ENCODE data around the gene TCAIM.
"Not testable (repeated sequence)": the region's sequence is repeated elsewhere in the genome, so short reads cannot be mapped to it uniquely, and the experiment has no call there.

Gene TCAIM

DNA sequence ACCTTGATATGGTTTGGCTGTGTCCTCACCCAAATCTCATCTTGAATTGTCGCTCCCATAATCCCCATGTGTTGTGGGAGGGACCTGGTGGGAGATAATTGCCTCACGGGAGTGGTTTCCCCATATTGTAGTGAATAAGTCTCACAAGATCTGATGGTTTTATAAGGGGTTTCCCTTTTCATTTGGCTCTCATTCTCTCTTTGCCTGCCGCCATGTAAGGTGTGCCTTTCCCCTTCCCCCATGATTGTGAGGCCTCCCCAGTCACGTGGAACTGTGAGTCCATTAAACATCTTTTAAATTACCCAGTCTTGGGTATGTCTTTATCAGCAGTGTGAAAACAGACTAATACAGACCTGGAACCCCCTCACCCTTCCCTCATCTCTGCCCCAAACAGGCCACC is 79.6 kb downstream of the TCAIM start:
- DNase-seq = not testable (repeated sequence)

DNA sequence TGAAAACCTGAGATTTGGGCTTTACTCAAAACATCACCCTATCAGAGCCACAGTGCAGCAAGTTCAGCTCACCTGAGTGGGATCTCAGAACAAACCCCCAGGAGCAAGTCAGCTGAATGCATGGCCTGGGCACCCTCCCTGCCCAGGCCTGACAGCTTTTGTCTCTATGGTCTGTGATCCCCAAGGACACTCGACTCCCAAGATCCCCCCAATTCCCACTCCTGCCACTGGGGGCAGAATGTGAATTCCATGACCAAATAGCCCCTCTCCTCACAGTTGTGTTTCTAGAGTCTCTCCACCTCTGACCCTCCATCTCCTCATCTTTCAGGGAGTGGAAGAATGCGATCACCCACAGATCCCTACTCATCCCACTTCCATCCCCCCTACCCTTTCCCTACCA is 80.0 kb downstream of the TCAIM start:
- no peak for DNase-seq

DNA sequence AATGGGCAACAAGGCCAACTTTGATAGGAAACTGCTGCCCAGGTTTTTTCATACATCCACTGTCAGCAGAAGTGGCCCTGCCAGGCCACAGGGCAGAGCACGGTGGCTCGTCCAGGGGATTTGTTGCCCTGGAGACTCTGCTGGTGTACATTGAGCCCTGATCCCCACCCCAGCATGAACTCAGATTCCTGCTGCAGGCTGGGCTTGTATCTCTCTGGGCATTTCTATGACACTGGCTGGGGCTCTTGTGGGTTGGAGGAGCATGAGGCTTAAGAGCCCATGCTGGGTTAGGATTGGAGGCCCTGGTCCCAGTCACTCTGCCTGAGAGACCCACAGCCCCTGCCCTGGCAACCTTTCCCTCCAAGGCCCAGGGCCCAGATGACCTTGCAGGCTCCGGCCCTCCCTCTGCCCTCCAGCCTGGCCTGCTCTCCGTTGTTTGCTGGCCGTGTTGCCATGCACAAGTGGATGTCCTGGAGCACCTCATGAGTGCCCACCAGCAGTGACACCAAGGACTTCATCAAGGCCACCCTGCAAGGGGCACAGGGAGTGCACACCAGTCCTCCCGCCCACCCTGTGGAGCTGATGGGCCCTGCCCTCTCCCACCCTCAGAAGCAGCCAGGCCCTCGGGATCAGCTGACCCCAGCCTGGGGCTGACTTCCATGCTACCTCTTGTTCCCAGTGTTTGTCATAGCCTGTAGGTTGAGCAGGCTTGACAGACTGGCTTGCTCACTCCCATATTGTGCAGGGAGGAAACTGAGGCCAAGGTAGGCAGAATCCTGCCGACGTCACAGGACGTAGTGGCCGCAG is 80.8 kb downstream of the TCAIM start:
- DNase-seq = no peak

DNA sequence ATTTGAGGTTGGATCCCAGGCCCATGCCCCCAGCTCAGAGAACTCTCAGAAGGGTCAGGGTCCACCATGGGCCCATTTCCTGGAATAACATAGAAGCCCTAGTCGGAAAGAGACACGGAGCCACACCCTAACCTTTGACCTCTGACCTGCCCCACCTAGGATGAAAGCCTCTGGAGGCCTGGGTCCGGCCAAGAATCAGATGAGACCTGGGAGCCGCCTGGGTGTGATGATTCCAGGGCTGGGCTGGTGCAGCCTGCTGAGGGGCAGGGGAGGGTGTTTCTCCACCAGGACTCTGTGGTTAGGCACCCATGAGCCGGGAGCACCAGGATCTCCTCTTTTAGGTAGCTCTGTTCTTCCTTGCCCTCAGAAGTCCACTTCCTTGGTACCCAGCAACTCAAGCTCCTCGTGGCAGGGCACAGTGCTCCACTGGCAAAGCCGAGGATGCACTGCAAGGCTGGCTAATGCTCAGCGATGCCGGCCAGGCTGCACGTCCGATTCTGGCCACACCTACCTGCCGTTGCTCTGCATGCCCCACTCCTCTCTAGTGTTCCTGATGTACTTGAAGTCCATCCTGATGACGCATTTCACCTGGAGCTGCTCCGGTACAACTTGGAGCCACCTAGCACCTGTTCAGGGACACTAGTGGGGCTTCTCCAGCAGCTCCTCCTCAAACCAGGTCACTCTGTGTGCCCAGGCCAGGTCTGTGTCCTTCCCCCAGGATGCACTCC is 81.5 kb downstream of the TCAIM start:
- DNase-seq = no peak

DNA sequence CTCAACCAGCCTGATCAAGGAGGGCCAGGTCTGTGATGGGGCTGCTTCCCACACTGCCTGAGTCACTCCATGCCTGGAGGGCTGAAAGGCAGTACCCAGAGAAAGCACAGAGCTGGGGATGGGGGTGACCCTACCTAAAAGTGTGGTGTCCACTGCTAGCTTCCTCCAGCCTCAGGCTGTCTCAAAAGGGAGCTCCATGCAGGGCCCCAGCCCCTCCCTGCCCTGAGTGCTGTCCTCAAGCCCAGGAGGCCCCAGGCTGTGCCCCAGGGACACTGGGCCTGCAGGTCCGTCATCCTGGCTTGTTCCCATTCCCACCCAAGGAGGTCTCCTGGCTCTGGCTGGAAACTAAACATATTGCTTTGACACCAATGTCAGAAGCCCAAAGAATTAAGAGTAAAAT is 82.1 kb downstream of the TCAIM start:
- no peak for DNase-seq

DNA sequence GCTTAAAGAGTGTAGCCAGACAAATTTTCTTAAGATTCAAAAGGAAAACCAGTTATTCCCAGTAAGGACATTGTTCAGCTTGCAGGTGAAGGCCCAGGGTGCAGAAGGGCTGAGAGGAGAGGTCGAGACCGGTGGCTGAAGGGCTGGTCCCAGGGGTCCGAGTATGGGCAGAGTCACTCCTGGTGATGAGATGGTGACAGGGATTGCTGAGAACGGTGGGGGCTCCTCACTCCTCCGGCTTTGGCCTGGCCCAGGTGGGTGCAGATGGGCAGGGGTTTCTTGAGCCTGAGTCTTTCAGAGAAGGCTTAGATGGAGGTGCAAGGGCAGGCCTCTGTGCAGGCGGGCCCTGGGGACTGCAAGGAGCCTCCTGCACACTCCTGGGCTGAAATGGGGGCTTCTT is 82.7 kb downstream of the TCAIM start:
- DNase-seq = no peak

DNA sequence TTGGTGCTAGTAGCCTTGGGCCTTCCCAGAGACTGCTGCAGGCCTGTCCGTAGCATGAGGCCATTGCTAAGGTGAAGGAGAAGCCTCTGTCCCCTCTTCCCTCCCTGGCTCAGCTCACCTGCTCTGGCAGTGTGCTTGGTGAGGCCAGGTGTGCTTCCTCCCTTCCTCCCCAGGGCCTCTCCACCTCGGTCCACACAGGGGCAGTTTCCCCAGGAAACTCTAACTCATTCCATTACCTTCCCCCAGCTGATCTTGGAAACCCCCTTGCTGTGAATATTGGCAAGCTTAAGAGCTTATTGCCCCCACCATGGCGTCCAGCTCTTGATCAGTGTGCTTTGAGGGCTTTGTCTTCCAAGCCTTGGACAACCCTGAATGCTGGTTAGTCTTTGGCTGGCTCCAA is 86.2 kb downstream of the TCAIM start:
- no peak for DNase-seq

DNA sequence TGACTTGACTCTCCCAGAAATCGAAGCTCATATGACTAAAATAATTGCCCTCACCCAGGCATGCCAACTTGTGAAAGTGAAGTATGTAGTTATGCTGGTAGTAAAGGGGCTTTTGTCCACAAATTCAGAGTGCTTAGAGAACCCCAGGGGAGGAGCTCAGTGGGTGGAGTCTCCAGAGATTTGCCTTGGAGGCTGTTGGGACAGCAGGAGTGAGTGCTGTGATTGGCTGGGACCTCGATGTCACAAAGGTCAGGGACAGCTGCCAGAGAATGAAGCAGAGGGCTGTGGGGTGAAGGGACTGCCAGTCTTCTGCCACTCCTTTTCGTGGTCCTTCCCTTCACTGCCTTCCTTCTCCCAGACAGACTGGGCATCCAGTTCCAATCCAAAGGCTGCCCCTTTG is 89.1 kb downstream of the TCAIM start:
- no peak for DNase-seq

DNA sequence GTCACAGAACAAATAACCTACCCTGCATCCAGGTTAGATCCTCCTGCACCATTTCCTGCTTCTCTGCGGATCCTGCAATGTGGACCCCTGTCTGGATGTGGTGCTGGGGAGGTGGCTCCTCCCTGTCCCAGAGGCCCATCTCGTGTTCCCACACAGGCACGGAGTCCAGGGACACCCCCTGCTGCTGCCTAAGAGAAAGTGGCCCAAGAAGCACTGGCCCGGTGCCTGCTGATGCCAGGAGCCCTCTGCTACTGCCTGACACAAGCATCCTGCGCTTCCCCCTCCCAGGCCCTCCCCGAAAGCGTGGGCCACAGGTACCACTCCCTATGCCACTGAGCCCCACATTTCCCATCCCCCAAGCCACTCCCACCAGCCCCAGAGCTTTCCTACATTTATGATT is 90.3 kb downstream of the TCAIM start:
- no peak for DNase-seq

DNA sequence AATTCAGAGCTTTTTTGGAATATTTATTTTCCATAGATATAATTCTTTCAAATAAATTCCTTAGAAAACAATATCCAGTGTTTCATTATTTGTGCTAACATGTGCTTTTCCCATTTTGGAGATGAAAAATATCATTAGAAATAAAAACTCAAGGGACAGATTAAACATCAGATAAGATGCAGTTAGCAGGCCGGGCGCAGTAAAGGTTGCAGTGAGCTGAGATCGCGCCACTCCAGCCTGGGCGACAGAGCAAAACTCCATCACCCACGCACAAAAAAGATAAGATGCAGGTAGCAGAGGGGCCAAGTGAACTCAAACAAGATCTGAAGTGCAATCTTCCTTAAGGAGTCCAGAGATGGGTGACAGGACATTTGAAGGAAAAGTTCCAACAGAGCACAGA is 90.9 kb downstream of the TCAIM start:
- DNase-seq = no peak

DNA sequence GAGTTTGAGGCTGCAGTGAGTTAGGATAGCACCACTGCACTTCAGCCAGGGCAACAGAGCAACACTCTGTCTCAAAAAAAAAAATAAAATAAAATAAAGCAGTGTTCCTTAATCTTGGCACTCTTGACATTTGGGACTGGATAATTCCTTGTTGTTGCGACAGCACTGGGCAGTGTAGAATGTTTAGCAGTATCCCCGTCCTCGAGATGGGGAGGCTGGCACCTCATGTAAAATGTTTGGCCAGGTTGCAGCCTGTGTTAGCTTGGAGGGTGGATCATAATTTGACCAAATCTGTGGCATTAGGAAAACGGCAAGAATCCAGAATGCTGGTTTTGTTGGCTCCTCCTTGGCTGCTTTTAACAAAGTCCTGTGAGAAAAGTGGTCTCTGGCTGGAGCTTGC is 91.9 kb downstream of the TCAIM start:
- DNase-seq = no peak

DNA sequence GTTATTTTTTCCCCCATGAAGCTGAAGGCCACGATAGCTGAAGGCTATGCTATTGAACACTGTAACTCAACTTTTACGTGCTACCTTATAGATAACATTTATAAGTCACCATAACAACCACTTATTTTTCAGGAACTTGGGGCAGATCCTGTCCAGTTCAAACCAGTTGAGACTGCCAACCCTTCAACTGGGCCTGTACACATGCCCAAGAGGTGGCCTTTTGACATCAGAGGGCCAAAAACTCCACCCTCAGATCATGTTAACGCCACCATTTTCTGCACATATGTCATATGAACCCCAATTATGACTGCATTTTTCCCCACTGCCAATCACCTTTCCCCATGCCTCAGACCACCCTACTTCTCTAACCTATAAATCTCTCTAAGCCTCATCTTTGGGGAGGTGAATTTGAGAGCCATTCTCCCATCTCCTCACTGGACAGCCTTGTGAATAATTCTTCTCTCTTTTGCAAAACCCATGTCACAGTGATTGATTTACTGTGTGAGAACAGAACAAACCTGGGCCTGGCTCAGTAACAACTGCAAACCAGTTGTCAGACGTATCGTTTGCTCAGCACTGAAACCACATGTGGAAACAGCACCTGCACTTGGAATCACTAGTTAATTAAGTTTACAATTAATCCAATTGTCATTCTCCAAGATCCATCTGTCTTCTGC is 96.4 kb downstream of the TCAIM start:
- no peak for DNase-seq

DNA sequence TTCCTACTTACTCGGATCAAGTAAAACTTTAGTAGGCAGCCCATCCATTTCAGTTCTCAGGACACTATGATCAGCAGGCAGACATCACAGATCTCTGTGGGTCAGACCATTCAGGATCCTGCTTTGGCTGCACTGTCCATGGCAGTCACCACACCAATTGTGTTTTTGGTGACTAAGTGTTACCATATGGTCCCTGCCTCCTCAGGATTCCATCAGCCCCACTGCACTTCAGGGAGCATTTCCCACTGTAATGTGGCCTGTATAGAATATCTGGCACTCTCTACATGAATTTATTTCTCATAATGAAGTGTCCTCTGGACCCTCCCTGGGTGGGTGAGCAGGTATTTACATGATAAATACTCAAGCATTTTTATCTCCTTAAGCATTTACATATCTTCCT is 97.6 kb downstream of the TCAIM start:
- DNase-seq = no peak

DNA sequence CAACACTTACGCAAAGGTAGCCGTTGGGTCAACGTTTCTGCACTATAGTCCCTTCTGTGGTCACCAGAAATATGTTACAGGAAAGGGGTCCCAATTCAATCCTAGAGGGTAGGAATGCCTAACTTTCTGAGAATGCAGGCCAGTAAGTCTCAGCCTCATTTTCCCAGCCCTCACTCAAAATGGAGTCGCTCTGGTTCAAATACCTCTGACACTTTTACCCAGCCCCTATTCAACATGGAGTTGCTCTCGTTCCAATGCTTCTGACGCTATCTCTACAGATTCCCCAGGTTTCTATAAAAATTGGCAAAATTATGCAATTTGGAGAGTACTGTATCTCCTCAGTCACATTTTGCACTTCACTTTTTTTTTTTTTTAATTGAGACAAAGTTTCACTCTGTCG is 99.2 kb downstream of the TCAIM start:
- no peak for DNase-seq

DNA sequence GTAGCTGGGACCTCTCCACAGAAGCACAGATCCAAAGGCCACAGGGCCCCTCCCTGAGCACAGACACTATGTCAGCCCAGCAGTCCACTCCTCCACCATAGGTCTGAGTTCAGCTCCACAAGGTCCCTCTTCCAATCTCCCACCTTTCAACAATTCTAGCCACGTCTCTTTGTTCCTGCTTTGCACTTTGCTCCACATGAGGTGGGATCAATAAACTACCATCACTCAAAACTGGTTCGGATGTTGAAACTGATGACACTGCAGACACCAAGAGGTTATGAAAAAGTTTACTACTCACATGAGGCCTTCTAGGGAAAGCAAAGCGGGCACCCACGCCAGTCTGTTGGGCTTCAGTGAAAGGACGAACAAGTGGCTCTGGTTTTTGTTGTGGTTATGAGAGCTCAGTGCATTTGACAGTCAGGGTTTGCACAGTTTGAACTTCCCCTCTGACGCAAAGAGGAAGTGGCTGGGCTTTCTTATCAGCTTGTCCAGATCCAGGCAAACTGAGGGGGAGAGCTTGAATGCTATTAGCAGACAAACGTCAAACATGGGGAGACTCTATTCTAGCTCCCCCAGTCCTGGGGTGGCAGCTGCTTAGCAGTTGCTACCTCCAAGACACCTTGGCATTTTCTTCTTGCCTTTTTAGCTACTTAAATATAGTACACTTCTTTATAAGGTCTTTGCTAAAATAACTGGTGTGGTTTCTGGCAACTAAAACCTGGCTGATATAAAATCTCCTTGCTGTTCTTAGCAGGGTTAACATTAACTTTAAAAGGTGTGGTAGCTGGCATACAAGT is 101.1 kb downstream of the TCAIM start:
- peak; percentile 64 for DNase-seq

DNA sequence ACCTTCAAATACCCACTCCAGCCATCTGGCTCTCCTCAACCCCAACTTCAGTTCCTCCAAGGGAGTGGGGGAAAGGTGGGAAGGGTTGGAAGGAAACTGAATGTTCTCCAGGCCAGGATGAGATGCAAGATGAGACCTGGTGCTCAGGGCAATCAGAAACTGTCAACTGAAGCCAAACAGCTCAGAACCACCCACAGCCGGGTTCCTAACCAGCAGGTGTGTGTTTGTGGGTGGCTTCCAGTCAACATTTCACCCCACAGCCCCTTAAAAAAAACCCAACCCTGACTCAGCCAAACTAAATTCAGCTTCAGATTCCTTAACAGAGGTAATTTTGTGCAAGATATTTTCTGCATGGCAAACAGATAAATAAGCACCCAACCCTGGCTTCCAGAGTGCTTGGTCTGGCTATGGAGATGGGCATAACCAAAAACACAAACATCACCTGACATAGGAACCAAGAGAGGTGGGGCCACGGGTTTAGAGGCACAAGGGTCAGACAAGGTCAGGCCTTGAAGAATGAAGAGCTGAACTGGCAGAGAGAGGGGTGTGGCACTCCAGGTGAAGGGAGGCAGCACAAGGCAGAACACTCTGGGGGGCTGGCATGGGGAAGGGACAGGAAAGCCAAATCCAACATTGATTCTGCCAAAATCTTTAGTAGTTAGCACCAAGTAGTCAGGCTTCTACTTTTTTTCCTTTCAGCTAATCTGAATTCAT is 104.2 kb downstream of the TCAIM start:
- no peak for DNase-seq

DNA sequence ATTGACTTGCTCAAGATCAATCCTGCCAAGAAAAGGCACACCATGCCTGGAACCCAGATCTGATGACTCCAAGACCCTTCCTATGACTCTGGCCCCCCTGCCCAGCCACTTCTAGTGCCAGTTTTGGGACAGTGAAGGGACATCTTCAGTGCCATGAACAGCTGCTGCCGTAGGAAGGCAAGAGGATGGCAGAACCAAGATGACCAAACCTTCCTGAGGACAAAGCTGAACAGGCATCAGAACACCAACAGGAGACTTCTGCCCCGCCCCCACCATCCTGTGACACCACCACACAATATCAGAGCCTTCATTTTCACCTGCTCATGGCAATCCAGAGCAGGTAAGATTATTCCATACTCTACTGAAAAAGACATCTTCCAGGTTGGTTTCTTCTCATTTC is 105.9 kb downstream of the TCAIM start:
- DNase-seq = no peak

DNA sequence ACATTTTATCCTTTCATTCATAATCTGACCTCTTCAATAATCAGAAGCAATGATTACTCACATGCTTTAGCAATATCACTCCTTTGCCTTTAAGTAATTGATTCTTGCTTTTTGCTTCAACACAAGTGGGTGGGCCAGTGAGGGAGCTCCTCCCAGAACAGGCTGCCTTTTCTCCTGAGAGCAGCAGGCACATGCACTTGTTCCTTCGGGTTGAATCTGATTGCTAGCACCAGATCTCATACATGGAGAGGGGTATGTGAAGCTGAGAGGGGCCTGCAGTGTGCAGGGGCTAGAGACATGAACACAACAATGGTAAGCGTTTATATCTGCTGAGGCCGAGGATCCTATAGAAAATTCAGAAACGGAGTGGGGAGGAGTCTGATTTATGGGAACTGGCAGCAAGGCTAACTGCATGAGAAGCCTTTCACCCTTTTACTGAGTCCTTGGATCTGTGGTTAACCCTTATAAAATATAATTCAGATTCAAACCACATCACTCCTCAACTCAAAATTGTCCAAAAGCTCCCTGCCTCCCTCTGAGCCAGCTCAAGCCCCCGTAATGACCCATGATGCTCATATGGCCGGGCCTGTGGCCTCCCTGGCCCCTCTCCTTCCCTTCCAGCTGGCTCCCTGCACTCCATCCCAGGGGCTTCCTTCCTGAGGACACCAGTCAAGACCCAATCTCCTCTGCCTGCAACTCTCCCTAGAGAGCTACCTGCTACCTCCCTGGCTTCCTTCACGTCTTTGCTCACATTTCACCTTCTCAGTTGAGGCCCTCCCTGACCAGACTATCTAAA is 106.5 kb downstream of the TCAIM start:
- DNase-seq = no peak

DNA sequence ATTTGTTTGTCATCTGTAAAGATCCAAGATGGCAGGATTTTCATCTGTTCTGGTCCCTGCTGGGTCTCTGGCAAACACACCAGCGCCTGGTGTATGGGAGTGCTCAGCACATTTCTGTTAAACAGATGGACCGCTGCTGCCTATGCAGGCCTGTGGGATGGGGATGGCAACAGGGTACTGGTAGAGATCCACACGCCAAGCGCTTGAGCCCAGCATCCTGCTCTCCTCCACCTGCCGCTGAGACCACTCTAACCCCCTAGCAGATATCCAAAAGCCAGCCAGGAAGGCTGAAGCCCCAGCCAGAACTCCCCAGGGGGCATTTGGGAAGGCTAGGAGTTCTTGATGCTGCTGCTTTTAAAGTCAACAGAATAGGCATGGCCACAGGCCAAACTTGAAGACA is 107.2 kb downstream of the TCAIM start:
- DNase-seq = no peak

DNA sequence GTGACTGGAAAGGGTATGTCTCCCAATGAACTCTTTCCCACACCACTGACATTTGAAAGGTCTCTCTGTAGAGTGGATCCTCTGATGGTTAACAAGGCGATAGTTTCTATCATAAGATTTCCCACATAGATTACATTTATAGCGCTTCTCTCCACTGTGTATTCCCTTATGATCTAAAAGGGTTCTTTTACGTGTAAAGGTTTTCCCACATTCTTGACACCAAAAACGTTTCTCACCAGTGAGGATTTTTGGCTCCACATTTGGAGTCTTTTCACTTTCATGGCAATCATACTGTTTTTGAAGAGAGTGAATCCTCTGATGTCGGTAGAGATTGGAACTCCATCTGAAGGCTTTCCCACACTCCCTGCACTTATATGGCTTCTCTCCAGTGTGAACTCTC is 108.4 kb downstream of the TCAIM start:
- no peak for DNase-seq

DNA sequence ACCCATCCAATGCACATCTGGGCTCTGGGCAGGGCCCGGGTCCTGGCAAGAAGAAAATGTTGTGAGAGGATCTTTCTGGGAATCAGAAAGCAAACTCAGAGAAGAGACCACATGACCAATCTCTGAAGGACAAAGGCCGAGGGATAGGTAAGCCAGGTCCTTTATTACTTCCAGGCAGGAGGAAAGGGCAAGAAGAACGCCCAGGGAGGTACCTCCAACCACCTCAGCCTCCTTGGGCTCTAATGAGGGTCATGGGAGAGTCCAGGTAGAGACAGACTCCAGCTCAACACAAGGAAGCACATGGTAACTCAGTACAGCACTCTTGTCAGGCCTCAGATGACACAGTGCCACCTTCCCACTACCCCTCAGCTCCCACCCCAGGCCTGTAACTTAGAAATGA is 112.9 kb downstream of the TCAIM start:
- no peak for DNase-seq

DNA sequence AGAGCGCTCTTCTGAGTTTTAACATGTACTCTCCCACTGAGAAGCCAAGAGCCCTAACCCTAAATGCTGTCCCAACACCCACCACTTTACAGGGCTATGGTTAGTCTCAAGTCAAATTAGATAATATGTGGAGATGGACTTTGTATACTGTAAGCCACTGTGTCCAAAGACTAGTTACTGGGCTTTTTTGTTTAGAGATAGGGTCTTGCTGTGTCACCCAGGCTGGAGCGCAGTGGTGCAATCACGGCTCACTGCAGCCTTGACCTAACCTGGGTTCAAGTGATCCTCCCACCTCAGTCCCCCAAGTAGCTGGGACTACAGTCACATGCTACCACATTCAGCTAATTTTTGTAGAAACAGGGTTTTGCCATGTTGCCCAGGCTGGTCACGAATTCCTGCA is 115.7 kb downstream of the TCAIM start:
- no peak for DNase-seq
